H9 (cell line): ENCODE measurements around the gene SV2C. TPM values are rescaled to one million over a fixed set of nuclear protein-coding genes. Genes with fewer than 3 reads are reported as not detected.

Experiments
- DNase-seq: peaks from one replicate; pipeline ENCODE4 v3.0.0-alpha.2; 2017
- H2AFZ ChIP-seq: one replicate; pipeline ENCODE4 v1.6.1; 2013; ENCODE audit warnings: mild to moderate bottlenecking, low read length, control low read depth, moderate library complexity
- H2AK5ac ChIP-seq: 2 replicates; pipeline ENCODE4 v1.6.1; 2013; ENCODE audit warnings: low read length, control low read depth, mixed read lengths; ENCODE audit not compliant: insufficient read length
- H2BK120ac ChIP-seq: one replicate; pipeline ENCODE4 v1.6.1; 2013; ENCODE audit warnings: low read depth, mild to moderate bottlenecking, low read length, control low read depth, inconsistent platforms; ENCODE audit not compliant: poor library complexity, severe bottlenecking
- H2BK12ac ChIP-seq: 2 replicates; pipeline ENCODE4 v1.6.1; 2013; ENCODE audit warnings: low read length, control low read depth, mixed read lengths, low read depth; ENCODE audit not compliant: insufficient read length
- H2BK15ac ChIP-seq: 2 replicates; pipeline ENCODE4 v1.6.1; 2013; ENCODE audit warnings: low read depth, low read length, control low read depth
- H2BK20ac ChIP-seq: one replicate; pipeline ENCODE4 v1.6.1; 2013; ENCODE audit warnings: low read depth, mild to moderate bottlenecking, low read length, control low read depth, inconsistent platforms; ENCODE audit not compliant: poor library complexity, severe bottlenecking
- H2BK5ac ChIP-seq: 2 replicates; pipeline ENCODE4 v1.6.1; 2013; ENCODE audit warnings: low read length, control low read depth, mixed read lengths; ENCODE audit not compliant: insufficient read length
- H3K14ac ChIP-seq: 2 replicates; pipeline ENCODE4 v1.6.1; 2013; ENCODE audit warnings: low read length, control low read depth; ENCODE audit not compliant: insufficient read depth
- H3K18ac ChIP-seq: 2 replicates; pipeline ENCODE4 v1.6.1; 2013; ENCODE audit warnings: low read depth, mild to moderate bottlenecking, mixed read lengths, low read length, control low read depth; ENCODE audit not compliant: insufficient read length
- H3K23ac ChIP-seq: 2 replicates; pipeline ENCODE4 v1.6.1; 2013; ENCODE audit warnings: low read length, control low read depth, mixed read lengths, low read depth; ENCODE audit not compliant: insufficient read length
- H3K23me2 ChIP-seq: 2 replicates; pipeline ENCODE4 v1.6.1; 2013; ENCODE audit warnings: low read depth, mild to moderate bottlenecking, mixed read lengths, low read length, control low read depth; ENCODE audit not compliant: insufficient read length, poor library complexity, severe bottlenecking
- H3K27ac ChIP-seq: 2 replicates; pipeline ENCODE4 v1.5.1; 2013; ENCODE audit warnings: low read length, control low read depth, mixed read lengths, low read depth; ENCODE audit not compliant: insufficient read length
- H3K27me3 ChIP-seq: 2 replicates; pipeline ENCODE4 v1.6.1; 2013; ENCODE audit warnings: low read length, control low read depth, inconsistent platforms; ENCODE audit not compliant: insufficient read depth
- H3K4ac ChIP-seq: 2 replicates; pipeline ENCODE4 v1.6.1; 2013; ENCODE audit warnings: low read depth, mild to moderate bottlenecking, control low read depth, inconsistent platforms, low read length, moderate library complexity
- H3K4me1 ChIP-seq: 2 replicates; pipeline ENCODE4 v1.6.1; 2013; ENCODE audit warnings: low read length, control low read depth, inconsistent platforms; ENCODE audit not compliant: insufficient read depth
- H3K4me2 ChIP-seq: 2 replicates; pipeline ENCODE4 v1.6.1; 2013; ENCODE audit warnings: low read length, control low read depth, mixed read lengths; ENCODE audit not compliant: insufficient read length, insufficient read depth
- H3K56ac ChIP-seq: 2 replicates; pipeline ENCODE4 v1.6.1; 2013; ENCODE audit warnings: low read depth, mild to moderate bottlenecking, mixed read lengths, low read length, control low read depth; ENCODE audit not compliant: insufficient read length
- H3K79me1 ChIP-seq: 2 replicates; pipeline ENCODE4 v1.6.1; 2013; ENCODE audit warnings: low read depth, mild to moderate bottlenecking, moderate library complexity, low read length, control low read depth, inconsistent platforms; ENCODE audit not compliant: insufficient read depth, poor library complexity, severe bottlenecking
- H3K79me2 ChIP-seq: 2 replicates; pipeline ENCODE4 v1.6.1; 2013; ENCODE audit warnings: low read length, control low read depth, inconsistent platforms; ENCODE audit not compliant: insufficient read depth
- H3K9ac ChIP-seq: 2 replicates; pipeline ENCODE4 v1.6.1; 2013; ENCODE audit warnings: low read length, control low read depth, mixed read lengths; ENCODE audit not compliant: insufficient read length; ENCODE audit errors: extremely low read depth
- H3K9me3 ChIP-seq: one replicate; pipeline ENCODE4 v1.6.1; 2013; ENCODE audit warnings: low read depth, low read length, inconsistent platforms; ENCODE audit not compliant: control insufficient read depth
- H3T11ph ChIP-seq: one replicate; pipeline ENCODE4 v1.6.1; 2013; ENCODE audit warnings: mild to moderate bottlenecking, low read length, control low read depth, inconsistent platforms
- H4K20me1 ChIP-seq: one replicate; pipeline ENCODE4 v1.6.1; 2013; ENCODE audit not compliant: control insufficient read depth, insufficient read length, insufficient read depth
- H4K5ac ChIP-seq: 2 replicates; pipeline ENCODE4 v1.6.1; 2013; ENCODE audit warnings: low read depth, mild to moderate bottlenecking, mixed read lengths, low read length, control low read depth; ENCODE audit not compliant: insufficient read length
- H4K8ac ChIP-seq: replicated peaks from 2 replicates; pipeline ENCODE4 v1.6.1; 2013; ENCODE audit warnings: low read length, control low read depth, mixed read lengths, low read depth; ENCODE audit not compliant: insufficient read length
- H4K91ac ChIP-seq: 2 replicates; pipeline ENCODE4 v1.6.1; 2013; ENCODE audit warnings: low read depth, mild to moderate bottlenecking, moderate library complexity, mixed read lengths, low read length, control low read depth; ENCODE audit not compliant: insufficient read length
- H3K27ac Mint-ChIP-seq, 3 experiments: 2 replicates in 2 of 3; 3 replicates in 1 of 3; pipeline ENCODE4 v1.8.0; 2020 to 2021; ENCODE audit warnings: mixed read lengths in 3 of 3, mild to moderate bottlenecking in 1 of 3, moderate library complexity in 1 of 3
- H3K27me3 Mint-ChIP-seq: 2 replicates; pipeline ENCODE4 v1.8.0; 2021; ENCODE audit warnings: low read depth, mild to moderate bottlenecking, moderate library complexity, mixed read lengths
- H3K36me3 Mint-ChIP-seq, 3 experiments: 2 replicates in 2 of 3; 3 replicates in 1 of 3; pipeline ENCODE4 v1.8.0; 2020 to 2021; ENCODE audit warnings: low read depth in 3 of 3, mixed read lengths in 3 of 3; ENCODE audit not compliant: insufficient read depth in 1 of 3
- H3K4me1 Mint-ChIP-seq, 2 experiments: 2 replicates each; pipeline ENCODE4 v1.8.0; 2020; ENCODE audit warnings: mixed read lengths in 2 of 2
- H3K4me3 Mint-ChIP-seq, 2 experiments: 2 replicates in 1 of 2; 3 replicates in 1 of 2; pipeline ENCODE4 v1.8.0; 2020 to 2021; ENCODE audit warnings: mild to moderate bottlenecking in 2 of 2, mixed read lengths in 2 of 2, moderate library complexity in 1 of 2
- H3K9me3 Mint-ChIP-seq, 2 experiments: 2 replicates in 1 of 2; 3 replicates in 1 of 2; pipeline ENCODE4 v1.8.0; 2020; ENCODE audit warnings: mild to moderate bottlenecking in 2 of 2, mixed read lengths in 2 of 2, moderate library complexity in 1 of 2
- WGBS: extraction: QIAGEN DNeasy Blood & Tissue Kit; methylation state at CpG from one replicate; pipeline ENCODE4 v1.1.7; 2013; ENCODE audit warnings: missing lambda C conversion rate, low lambda C conversion rate, mixed read lengths; ENCODE audit not compliant: insufficient read length; ENCODE audit errors: extremely low coverage; 5-methylcytosine and 5-hydroxymethylcytosine counted together
- total RNA-seq: library from RNA; stranded (reverse); gene quantifications from 2 replicates; pipeline ENCODE4 v1.2.1, GENCODE V29; 2021
- TF ChIP-seq, protein P1 (sequence below): fragments of 200-600 bp; sonication (generic); conservative IDR thresholded peaks from 3 replicates; pipeline ENCODE4 v1.8.0; 2021; ENCODE audit warnings: antibody characterized with exemption, mild to moderate bottlenecking

Gene SV2C
- total RNA-seq, 1 experiment from 2014 or later, result 0.09 TPM

DNA sequence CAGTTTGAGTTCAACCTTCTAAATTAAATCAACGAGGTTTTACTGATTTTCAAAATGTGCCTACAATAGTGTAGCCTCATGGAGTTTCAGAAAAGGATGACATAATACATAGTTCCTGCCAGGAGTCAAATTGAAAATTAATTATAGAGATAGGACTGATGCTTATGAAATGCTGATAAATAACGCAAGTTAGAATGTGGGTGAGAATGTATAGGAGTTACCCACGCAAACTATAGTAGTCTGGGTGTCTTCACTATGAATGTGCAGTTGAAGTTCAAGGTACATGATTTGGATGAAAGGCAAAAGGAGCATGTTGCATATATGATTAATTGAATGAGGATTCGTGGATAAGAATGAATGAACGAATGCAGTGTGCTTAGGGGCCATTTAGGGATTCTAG is 95.7 kb downstream of the SV2C start:
- no peaks in the 10 kb centered on the region for H3K23me2 ChIP-seq
- no peak overlapping the region for H3K23ac ChIP-seq
- H3K27ac ChIP-seq, result no peak overlapping the region
- H3K18ac ChIP-seq, result no peak overlapping the region
- H3K4ac ChIP-seq, result no peak overlapping the region
- H3K14ac ChIP-seq, result no peak overlapping the region
- no peak overlapping the region for H2BK15ac ChIP-seq
- no peak overlapping the region for H4K5ac ChIP-seq
- no peak overlapping the region for H3K56ac ChIP-seq
- no peak for DNase-seq
- H3K27me3 ChIP-seq, result no peaks in the 10 kb centered on the region
- no peak overlapping the region for H3K4me2 ChIP-seq
- H3K9me3 ChIP-seq, result no peaks in the 10 kb centered on the region
- no peaks in the 10 kb centered on the region for H3K27me3 Mint-ChIP-seq
- H3K4me3 Mint-ChIP-seq, result no peak overlapping the region
- no peak overlapping the region for H2BK12ac ChIP-seq
- H3K4me1 Mint-ChIP-seq, result peaks cover 10 to 14% of the 10 kb centered on the region in 2 experiments
- no peak overlapping the region for H2AFZ ChIP-seq
- no peak overlapping the region for H2BK20ac ChIP-seq
- H4K8ac ChIP-seq, result no peak overlapping the region
- no peak overlapping the region for H3K9ac ChIP-seq
- no peak overlapping the region for H2BK120ac ChIP-seq
- no peaks in the 10 kb centered on the region for H4K20me1 ChIP-seq
- 100% methylated on average over 2 of the region's 5 CpGs for WGBS
- no peak overlapping the region for H4K91ac ChIP-seq
- H3K36me3 Mint-ChIP-seq, result peaks cover 0 to 1% (median 0%) of the 10 kb centered on the region in 3 experiments; a peak in 3 of 7 replicates
- TF ChIP-seq, protein P1, sequence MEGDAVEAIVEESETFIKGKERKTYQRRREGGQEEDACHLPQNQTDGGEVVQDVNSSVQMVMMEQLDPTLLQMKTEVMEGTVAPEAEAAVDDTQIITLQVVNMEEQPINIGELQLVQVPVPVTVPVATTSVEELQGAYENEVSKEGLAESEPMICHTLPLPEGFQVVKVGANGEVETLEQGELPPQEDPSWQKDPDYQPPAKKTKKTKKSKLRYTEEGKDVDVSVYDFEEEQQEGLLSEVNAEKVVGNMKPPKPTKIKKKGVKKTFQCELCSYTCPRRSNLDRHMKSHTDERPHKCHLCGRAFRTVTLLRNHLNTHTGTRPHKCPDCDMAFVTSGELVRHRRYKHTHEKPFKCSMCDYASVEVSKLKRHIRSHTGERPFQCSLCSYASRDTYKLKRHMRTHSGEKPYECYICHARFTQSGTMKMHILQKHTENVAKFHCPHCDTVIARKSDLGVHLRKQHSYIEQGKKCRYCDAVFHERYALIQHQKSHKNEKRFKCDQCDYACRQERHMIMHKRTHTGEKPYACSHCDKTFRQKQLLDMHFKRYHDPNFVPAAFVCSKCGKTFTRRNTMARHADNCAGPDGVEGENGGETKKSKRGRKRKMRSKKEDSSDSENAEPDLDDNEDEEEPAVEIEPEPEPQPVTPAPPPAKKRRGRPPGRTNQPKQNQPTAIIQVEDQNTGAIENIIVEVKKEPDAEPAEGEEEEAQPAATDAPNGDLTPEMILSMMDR, result no peak
- peaks cover 0 to under 1% of the 10 kb centered on the region in 2 experiments; a peak in 1 of 5 replicates for H3K9me3 Mint-ChIP-seq
- H2AK5ac ChIP-seq, result no peak overlapping the region
- no peaks in the 10 kb centered on the region for H3K79me2 ChIP-seq
- H2BK5ac ChIP-seq, result no peak overlapping the region
- no peak overlapping the region for H3T11ph ChIP-seq
- H3K79me1 ChIP-seq, result no peaks in the 10 kb centered on the region
- no peaks in the 10 kb centered on the region for H3K4me1 ChIP-seq
- H3K27ac Mint-ChIP-seq, result no peak overlapping the region
